Mucosa of rectum (tissue), 2 donors: ENCODE results near the gene SCFD1.
"Not testable (repeated sequence)": the region's sequence is repeated elsewhere in the genome, so short reads cannot be mapped to it uniquely, and the experiment has no call there.

ENCODE experiments used
- H3K27ac ChIP-seq, 2 donors: one replicate each; pipeline ENCODE4 v1.7.0; 2013; ENCODE audit warnings: inconsistent platforms in 2 of 2, low read depth in 2 of 2, low read length in 2 of 2
- H3K27me3 ChIP-seq, 2 donors: one replicate each; pipeline ENCODE4 v1.7.0; 2013; ENCODE audit warnings: low read length in 2 of 2; ENCODE audit not compliant: control insufficient read depth in 2 of 2, insufficient read depth in 2 of 2
- H3K36me3 ChIP-seq, 2 donors: one replicate each; pipeline ENCODE4 v1.7.0; 2013; ENCODE audit warnings: low read length in 2 of 2; ENCODE audit not compliant: control insufficient read depth in 2 of 2, insufficient read depth in 2 of 2
- H3K4me1 ChIP-seq, 2 donors: one replicate each; pipeline ENCODE4 v1.7.0; 2013; ENCODE audit warnings: low read length in 2 of 2, mild to moderate bottlenecking in 1 of 2; ENCODE audit not compliant: control insufficient read depth in 2 of 2, insufficient read depth in 2 of 2
- H3K4me3 ChIP-seq, 2 donors: one replicate each; pipeline ENCODE4 v1.7.0; 2013; ENCODE audit warnings: low read length in 2 of 2
- H3K9ac ChIP-seq, 2 donors: one replicate each; pipeline ENCODE4 v1.7.0; 2013; ENCODE audit warnings: low read length in 2 of 2, low read depth in 1 of 2, mild to moderate bottlenecking in 1 of 2
- H3K9me3 ChIP-seq, 2 donors: one replicate each; pipeline ENCODE4 v1.7.0; 2013; ENCODE audit warnings: low read length in 2 of 2; ENCODE audit not compliant: control insufficient read depth in 2 of 2
- donor health status: healthy.
- donor health status: Normal muscosa, but diverticular disease.

Gene SCFD1

GRCh38 chr14:30632730-30633129, 10.6 kb downstream of the SCFD1 start:
- Histone ChIP-seq H3K9me3 (no peaks in the 10 kb centered on the region), H3K27ac (no peak overlapping the region), H3K4me1 (no peaks in the 10 kb centered on the region), H3K36me3 (peaks cover 25 to 26% of the 10 kb centered on the region in 2 donors), H3K9ac (no peak overlapping the region), H3K27me3 (no peaks in the 10 kb centered on the region), H3K4me3 (no peak overlapping the region)

- Histone ChIP-seq H3K27me3 (no peaks in the 10 kb centered on the region), H3K36me3 (peaks cover 19 to 25% of the 10 kb centered on the region in 2 donors), H3K27ac (no peak overlapping the region), H3K4me1 (no peaks in the 10 kb centered on the region), H3K9me3 (no peaks in the 10 kb centered on the region), H3K9ac (no peak overlapping the region), H3K4me3 (no peak overlapping the region)
These were observed 16.8 kb downstream of the SCFD1 start for GRCh38 chr14:30638926-30639325.

DNA sequence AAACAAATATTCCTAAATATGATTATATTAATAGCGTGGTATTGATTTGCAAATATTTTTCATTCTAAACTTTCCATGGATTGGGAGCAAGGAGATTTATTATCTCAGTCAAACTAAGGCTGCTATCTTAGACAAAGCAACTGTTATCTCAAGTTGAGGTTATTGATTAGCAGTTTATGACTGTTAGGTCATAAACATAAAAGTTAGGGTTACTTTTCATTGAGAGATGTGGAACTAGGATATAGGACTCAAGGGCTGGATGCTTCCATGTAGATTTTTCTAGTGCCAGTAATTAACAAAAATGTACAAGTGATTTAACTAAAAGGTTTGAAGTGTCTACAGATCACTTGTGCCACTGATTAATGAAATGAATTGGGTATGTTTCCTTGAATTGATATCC, 19.1 kb downstream of the SCFD1 start:
- H3K36me3 ChIP-seq = peaks cover 22 to 27% of the 10 kb centered on the region in 2 donors

GRCh38 chr14:30644462-30644861, 22.3 kb downstream of the SCFD1 start:
- H3K4me1 ChIP-seq, H3K27me3 ChIP-seq, H3K9me3 ChIP-seq, H3K9ac ChIP-seq, H3K4me3 ChIP-seq, H3K27ac ChIP-seq: not testable (repeated sequence)
- peaks cover 20 to 26% of the 10 kb centered on the region in 2 donors for H3K36me3 ChIP-seq

More for the DNA sequence above, 19.1 kb downstream of the SCFD1 start:
- H3K27ac ChIP-seq = no peak overlapping the region
- H3K4me1 ChIP-seq = no peaks in the 10 kb centered on the region
- H3K4me3 ChIP-seq = no peak overlapping the region
- H3K27me3 ChIP-seq = no peaks in the 10 kb centered on the region
- no peak overlapping the region for H3K9ac ChIP-seq
- H3K9me3 ChIP-seq = peaks cover 0 to 4% of the 10 kb centered on the region in 2 donors

GRCh38 chr14:30645600-30645999, 23.5 kb downstream of the SCFD1 start:
- H3K27me3 ChIP-seq = no peaks in the 10 kb centered on the region
- no peak overlapping the region for H3K9ac ChIP-seq
- H3K4me3 ChIP-seq = no peak overlapping the region
- H3K9me3 ChIP-seq = peaks cover 0 to 4% of the 10 kb centered on the region in 2 donors
- peaks cover 27 to 28% of the 10 kb centered on the region in 2 donors for H3K36me3 ChIP-seq
- no peak overlapping the region for H3K27ac ChIP-seq
- no peaks in the 10 kb centered on the region for H3K4me1 ChIP-seq

DNA sequence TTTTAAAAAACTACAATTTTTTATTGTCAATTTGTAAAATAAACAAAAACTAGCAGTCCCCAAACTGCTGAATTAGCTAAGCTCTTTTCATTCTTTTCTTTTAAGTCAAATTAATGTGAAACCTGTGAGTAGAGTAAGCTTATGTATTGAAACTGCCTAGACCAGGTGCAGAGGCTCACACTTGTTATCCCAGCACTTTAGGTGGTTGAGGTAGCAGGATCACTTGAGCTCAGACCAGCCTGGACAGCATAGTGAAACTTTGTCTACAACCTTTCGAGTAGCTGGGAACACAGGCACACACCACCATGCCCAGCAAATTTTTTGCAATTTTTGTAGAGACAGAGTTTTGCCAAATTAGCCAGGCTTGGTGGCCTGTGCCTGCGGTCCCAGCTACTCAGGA, 26.4 kb downstream of the SCFD1 start:
- Histone ChIP-seq H3K27ac (no peak overlapping the region), H3K27me3 (no peaks in the 10 kb centered on the region), H3K4me1 (no peaks in the 10 kb centered on the region), H3K4me3 (no peak overlapping the region), H3K9ac (no peak overlapping the region), H3K9me3 (peaks cover 0 to 4% of the 10 kb centered on the region in 2 donors), H3K36me3 (peaks cover 41 to 50% of the 10 kb centered on the region in 2 donors)

DNA sequence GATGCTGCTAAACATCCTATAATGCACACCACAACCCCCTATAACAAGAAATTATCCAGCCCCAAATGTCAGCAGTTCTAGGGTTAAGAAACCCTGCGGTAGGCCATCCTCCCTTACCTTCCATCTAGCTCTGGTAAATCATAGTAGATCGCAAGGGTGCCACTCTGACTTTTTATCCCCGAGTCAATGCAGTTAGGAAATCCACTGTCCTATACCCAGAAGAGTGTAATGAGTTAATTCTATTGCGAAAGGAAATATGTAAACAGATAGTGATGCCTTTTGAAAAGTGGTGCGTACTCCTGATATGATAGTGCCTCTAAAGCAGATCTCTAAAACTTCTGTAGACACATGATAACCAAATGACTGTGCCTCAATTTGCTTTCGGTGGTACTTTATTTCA, 29.8 kb downstream of the SCFD1 start:
- no peaks in the 10 kb centered on the region for H3K27me3 ChIP-seq
- H3K9me3 ChIP-seq = no peaks in the 10 kb centered on the region
- no peak overlapping the region for H3K9ac ChIP-seq
- peaks cover 40 to 44% of the 10 kb centered on the region in 2 donors for H3K36me3 ChIP-seq
- H3K4me3 ChIP-seq = no peak overlapping the region
- H3K4me1 ChIP-seq = no peaks in the 10 kb centered on the region
- no peak overlapping the region for H3K27ac ChIP-seq

DNA sequence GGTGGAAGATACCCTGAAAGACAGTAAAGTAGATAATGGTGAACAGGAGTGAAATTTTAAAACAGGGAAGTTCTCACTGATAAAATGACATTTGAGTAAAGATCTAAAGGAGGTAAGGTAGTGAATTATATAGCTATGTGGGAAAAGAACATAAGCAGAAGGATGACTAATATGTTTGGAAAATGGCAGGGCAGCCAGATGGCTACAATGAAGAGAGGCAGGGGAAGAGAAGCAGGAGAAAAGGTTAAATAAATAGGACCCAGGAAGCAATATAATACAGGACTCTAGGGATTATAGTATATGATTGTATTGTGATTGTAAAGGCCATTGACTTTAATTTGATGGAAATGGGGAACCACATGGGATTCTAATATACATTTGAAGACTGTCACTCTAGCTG, 33.0 kb downstream of the SCFD1 start:
- H3K36me3 ChIP-seq = peaks cover 38 to 39% of the 10 kb centered on the region in 2 donors
- H3K27me3 ChIP-seq = no peaks in the 10 kb centered on the region
- H3K4me1 ChIP-seq = no peaks in the 10 kb centered on the region
- no peak overlapping the region for H3K4me3 ChIP-seq
- no peaks in the 10 kb centered on the region for H3K9me3 ChIP-seq
- H3K27ac ChIP-seq = no peak overlapping the region
- H3K9ac ChIP-seq = no peak overlapping the region

GRCh38 chr14:30655658-30656057, 33.5 kb downstream of the SCFD1 start:
- Histone ChIP-seq H3K27ac (no peak overlapping the region), H3K4me1 (no peaks in the 10 kb centered on the region), H3K9ac (no peak overlapping the region), H3K27me3 (no peaks in the 10 kb centered on the region), H3K9me3 (no peaks in the 10 kb centered on the region), H3K4me3 (no peak overlapping the region), H3K36me3 (peaks cover 37 to 40% of the 10 kb centered on the region in 2 donors)

- Histone ChIP-seq H3K27me3 (no peaks in the 10 kb centered on the region), H3K27ac (no peak overlapping the region), H3K9ac (no peak overlapping the region), H3K4me1 (no peaks in the 10 kb centered on the region), H3K4me3 (no peak overlapping the region), H3K36me3 (peaks cover 37% of the 10 kb centered on the region in 2 donors), H3K9me3 (no peaks in the 10 kb centered on the region)
These were observed 34.1 kb downstream of the SCFD1 start for GRCh38 chr14:30656190-30656632.

DNA sequence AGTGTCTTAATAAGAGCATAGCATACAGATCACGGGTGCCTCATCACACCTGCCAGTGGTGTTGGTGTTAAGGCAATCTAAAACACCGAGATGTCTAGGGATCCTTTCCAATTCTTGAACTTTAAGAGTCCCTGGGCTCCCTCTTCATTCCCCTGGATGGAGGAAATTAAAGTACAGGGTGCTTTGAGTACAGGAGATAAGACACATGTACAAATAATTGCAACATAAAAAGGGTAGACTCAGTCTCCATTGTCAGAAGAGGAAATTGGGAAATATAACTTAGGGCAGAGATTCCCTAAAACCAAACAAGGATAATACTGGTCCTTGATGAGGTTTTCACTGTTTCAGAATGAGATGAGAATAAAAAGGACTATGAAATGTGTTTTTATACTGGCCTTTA, 34.9 kb downstream of the SCFD1 start:
- H3K4me3 ChIP-seq = no peak overlapping the region
- peaks cover 31 to 32% of the 10 kb centered on the region in 2 donors for H3K36me3 ChIP-seq

More for the DNA sequence above, 34.9 kb downstream of the SCFD1 start:
- Histone ChIP-seq H3K4me1 (no peaks in the 10 kb centered on the region), H3K27me3 (no peaks in the 10 kb centered on the region), H3K9ac (no peak overlapping the region), H3K9me3 (no peaks in the 10 kb centered on the region), H3K27ac (no peak overlapping the region)
